OCI-LY3 (cell line): Measurements from ENCODE around the gene NTSR2.
A peak's percentile ranks its signal among the peaks of the same experiment; 100 is the strongest.

ENCODE experiments used
- H2AFZ ChIP-seq: fragments of 200-600, 300-600 bp; shearing (Covaris generic); 2 replicates; pipeline ENCODE4 v1.6.0; 2014; ENCODE audit warnings: antibody characterized with exemption, low read depth, low read length
- H3K27ac ChIP-seq: fragments of 200-600, 300-600 bp; sonication (generic); 2 replicates; pipeline ENCODE4 v1.5.1; 2014; ENCODE audit warnings: mild to moderate bottlenecking, low read length, moderate library complexity, mixed read lengths
- H3K27me3 ChIP-seq: fragments of 200-600, 300-600 bp; sonication (generic); 2 replicates; pipeline ENCODE4 v1.6.1; 2014; ENCODE audit warnings: low read depth, low read length, mixed read lengths
- H3K36me3 ChIP-seq: fragments of 200-600, 300-600 bp; sonication (generic); replicated peaks from 2 replicates; pipeline ENCODE3; 2014; ENCODE audit warnings: low read depth, low read length, mixed read lengths
- H3K4me1 ChIP-seq: fragments of 300-600, 200-600 bp; sonication (generic); 2 replicates; pipeline ENCODE4 v1.6.1; 2014; ENCODE audit warnings: low read length, mixed read lengths
- H3K4me2 ChIP-seq: fragments of 200-600, 300-600 bp; sonication (generic); 2 replicates; pipeline ENCODE4 v1.6.1; 2014; ENCODE audit warnings: low read length, mixed read lengths
- H3K4me3 ChIP-seq: fragments of 300-600, 200-600 bp; sonication (generic); 2 replicates; pipeline ENCODE4 v1.5.1; 2014; ENCODE audit warnings: antibody characterized with exemption, mild to moderate bottlenecking, low read length, moderate library complexity
- H3K79me2 ChIP-seq: fragments of 300-600, 200-600 bp; shearing (Covaris generic); 2 replicates; pipeline ENCODE4 v1.6.1; 2014; ENCODE audit warnings: mild to moderate bottlenecking, low read length, mixed read lengths
- H3K9ac ChIP-seq: fragments of 300-600, 200-600 bp; shearing (Covaris generic); 2 replicates; pipeline ENCODE4 v1.6.0; 2014; ENCODE audit warnings: mild to moderate bottlenecking, low read length, moderate library complexity
- H3K9me3 ChIP-seq: fragments of 200-600, 300-600 bp; shearing (Covaris generic); 2 replicates; pipeline ENCODE4 v1.6.1; 2014; ENCODE audit warnings: low read length, mixed read lengths; ENCODE audit not compliant: insufficient read depth
- H4K20me1 ChIP-seq: fragments of 200-600, 300-600 bp; sonication (generic); 2 replicates; pipeline ENCODE4 v1.6.1; 2016; ENCODE audit warnings: low read length, mixed read lengths; ENCODE audit not compliant: insufficient read depth
- EZH2phosphoT487 ChIP-seq: fragments of 200-600 bp; shearing (Covaris generic); IDR thresholded peaks from 2 replicates; pipeline ENCODE4 v1.6.1; 2018; ENCODE audit warnings: antibody characterized with exemption, mixed run types, low read depth
- TF ChIP-seq, protein P1 (sequence below): fragments of 200-600, 300-600 bp; sonication (generic); IDR thresholded peaks from 2 replicates; pipeline ENCODE4 v1.5.1; 2014; ENCODE audit warnings: antibody characterized with exemption, low read length, low read depth

Gene NTSR2

GRCh38 chr2:11696736-11697102, 26.7 kb upstream of the NTSR2 start:
- H3K79me2 ChIP-seq, result no peaks in the 10 kb centered on the region
- H3K9me3 ChIP-seq, result no peaks in the 10 kb centered on the region
- H3K27me3 ChIP-seq, result no peaks in the 10 kb centered on the region
- TF ChIP-seq EZH2phosphoT487, result no peak
- TF ChIP-seq, protein P1, sequence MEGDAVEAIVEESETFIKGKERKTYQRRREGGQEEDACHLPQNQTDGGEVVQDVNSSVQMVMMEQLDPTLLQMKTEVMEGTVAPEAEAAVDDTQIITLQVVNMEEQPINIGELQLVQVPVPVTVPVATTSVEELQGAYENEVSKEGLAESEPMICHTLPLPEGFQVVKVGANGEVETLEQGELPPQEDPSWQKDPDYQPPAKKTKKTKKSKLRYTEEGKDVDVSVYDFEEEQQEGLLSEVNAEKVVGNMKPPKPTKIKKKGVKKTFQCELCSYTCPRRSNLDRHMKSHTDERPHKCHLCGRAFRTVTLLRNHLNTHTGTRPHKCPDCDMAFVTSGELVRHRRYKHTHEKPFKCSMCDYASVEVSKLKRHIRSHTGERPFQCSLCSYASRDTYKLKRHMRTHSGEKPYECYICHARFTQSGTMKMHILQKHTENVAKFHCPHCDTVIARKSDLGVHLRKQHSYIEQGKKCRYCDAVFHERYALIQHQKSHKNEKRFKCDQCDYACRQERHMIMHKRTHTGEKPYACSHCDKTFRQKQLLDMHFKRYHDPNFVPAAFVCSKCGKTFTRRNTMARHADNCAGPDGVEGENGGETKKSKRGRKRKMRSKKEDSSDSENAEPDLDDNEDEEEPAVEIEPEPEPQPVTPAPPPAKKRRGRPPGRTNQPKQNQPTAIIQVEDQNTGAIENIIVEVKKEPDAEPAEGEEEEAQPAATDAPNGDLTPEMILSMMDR, result no peak
- H3K4me1 ChIP-seq, result peaks cover 7% of the 10 kb centered on the region
- no peaks in the 10 kb centered on the region for H3K36me3 ChIP-seq
- no peak overlapping the region for H2AFZ ChIP-seq
- H3K4me3 ChIP-seq, result no peak overlapping the region
- no peak overlapping the region for H3K27ac ChIP-seq
- H3K9ac ChIP-seq, result no peak overlapping the region
- H3K4me2 ChIP-seq, result no peak overlapping the region
- no peaks in the 10 kb centered on the region for H4K20me1 ChIP-seq

DNA sequence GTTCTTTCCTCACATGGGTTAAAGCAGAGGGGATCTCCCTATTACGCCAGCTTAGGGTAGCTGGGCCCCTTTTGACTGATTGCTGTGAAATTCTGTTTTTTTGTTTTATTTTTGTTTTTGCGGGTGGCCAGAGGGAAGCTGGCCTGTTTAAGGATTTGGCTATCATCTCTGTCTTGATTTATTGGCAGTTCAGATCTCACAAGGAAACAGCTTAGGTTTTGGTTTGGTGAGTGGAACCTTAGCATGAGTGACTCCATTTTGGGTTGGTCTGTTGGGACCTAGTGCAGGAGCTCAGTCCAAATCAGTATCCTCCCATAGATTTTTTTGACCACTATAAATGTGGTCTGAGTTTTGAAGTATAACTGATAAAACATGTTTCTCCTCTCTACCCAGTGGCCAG, 25.6 kb upstream of the NTSR2 start:
- Histone ChIP-seq H3K4me3 (no peak overlapping the region), H4K20me1 (no peaks in the 10 kb centered on the region), H3K9me3 (no peaks in the 10 kb centered on the region), H3K4me1 (peaks cover 7% of the 10 kb centered on the region), H3K36me3 (no peaks in the 10 kb centered on the region), H3K4me2 (no peak overlapping the region), H3K27ac (no peak overlapping the region), H3K79me2 (no peaks in the 10 kb centered on the region), H2AFZ (no peak overlapping the region), H3K9ac (no peak overlapping the region), H3K27me3 (no peaks in the 10 kb centered on the region)
- no peak for TF ChIP-seq EZH2phosphoT487
- TF ChIP-seq, protein P1, result no peak

- H3K27ac ChIP-seq, result no peak overlapping the region
- no peak overlapping the region for H3K4me3 ChIP-seq
- no peak for TF ChIP-seq EZH2phosphoT487
- TF ChIP-seq, protein P1, result peak; percentile 80
- no peaks in the 10 kb centered on the region for H3K9me3 ChIP-seq
- no peaks in the 10 kb centered on the region for H3K79me2 ChIP-seq
- H3K27me3 ChIP-seq, result no peaks in the 10 kb centered on the region; the same call in 1 of the 2 replicates
- no peaks in the 10 kb centered on the region for H3K36me3 ChIP-seq
- no peak overlapping the region for H3K9ac ChIP-seq
- H2AFZ ChIP-seq, result no peak overlapping the region
- H3K4me1 ChIP-seq, result peaks cover 16% of the 10 kb centered on the region
- H3K4me2 ChIP-seq, result no peak overlapping the region
- no peaks in the 10 kb centered on the region for H4K20me1 ChIP-seq
Measured at GRCh38 chr2:11692966-11693521, 23.0 kb upstream of the NTSR2 start.

GRCh38 chr2:11691076-11691660, 21.2 kb upstream of the NTSR2 start:
- Histone ChIP-seq H3K27ac (no peak overlapping the region), H2AFZ (no peak overlapping the region), H3K4me3 (no peak overlapping the region), H3K9ac (no peak overlapping the region), H3K79me2 (no peaks in the 10 kb centered on the region), H3K4me2 (no peak overlapping the region), H4K20me1 (no peaks in the 10 kb centered on the region; the same call in 1 of the 2 replicates), H3K27me3 (peaks cover 6% of the 10 kb centered on the region; the same call in 1 of the 2 replicates), H3K36me3 (no peaks in the 10 kb centered on the region), H3K4me1 (peaks cover 17% of the 10 kb centered on the region), H3K9me3 (no peaks in the 10 kb centered on the region)
- no peak for TF ChIP-seq EZH2phosphoT487
- TF ChIP-seq, protein P1, result no peak
